Uterus (tissue), 4 donors: ENCODE data around the gene MXD4. TPM values are rescaled to one million over a fixed set of nuclear protein-coding genes. Genes with fewer than 3 reads are reported as not detected.

Experiments
- DNase-seq, 2 donors: peaks; one replicate each; pipeline ENCODE4 v3.0.0-alpha.2; 2019 to 2020
- H3K27ac ChIP-seq, 2 donors: fragments of 200-600 bp; sonication (generic); 1 replicate in 1 of 2; 2 replicates in 1 of 2; pipeline ENCODE4 v1.5.1; 2016 to 2018
- H3K27me3 ChIP-seq, 2 donors: fragments of 200-600 bp; sonication (generic); one replicate each; pipeline ENCODE4 v1.5.1; 2018 to 2019; ENCODE audit warnings: control low read depth in 1 of 2
- H3K36me3 ChIP-seq, 2 donors: fragments of 200-600 bp; sonication (generic); one replicate each; pipeline ENCODE4 v1.5.1; 2019; ENCODE audit warnings: control low read depth in 1 of 2
- H3K4me1 ChIP-seq, 2 donors: fragments of 200-600 bp; sonication (generic); one replicate each; pipeline ENCODE4 v1.5.1; 2018 to 2019; ENCODE audit warnings: control low read depth in 1 of 2
- H3K4me3 ChIP-seq, 2 donors: fragments of 200-600 bp; sonication (generic); 1 replicate in 1 of 2; 2 replicates in 1 of 2; pipeline ENCODE4 v1.5.1; 2018 to 2019; ENCODE audit warnings: mild to moderate bottlenecking in 1 of 2
- H3K9me3 ChIP-seq, 2 donors: fragments of 200-600 bp; sonication (generic); one replicate each; pipeline ENCODE4 v1.5.1; 2019; ENCODE audit warnings: control low read depth in 1 of 2
- CTCF ChIP-seq, 4 experiments: fragments of 200-600 bp in 2 of 4; fragments of 450-650 bp in 2 of 4; sonication (generic) in 2 of 4; IDR thresholded peaks; one replicate each; pipeline ENCODE4 v1.5.1; 2016 to 2019; ENCODE audit warnings: antibody characterized with exemption in 4 of 4, mild to moderate bottlenecking in 2 of 4, moderate library complexity in 1 of 4
- POLR2A ChIP-seq, 2 donors: fragments of 450-650 bp; IDR thresholded peaks; one replicate each; pipeline ENCODE4 v1.6.1; 2016; ENCODE audit warnings: antibody characterized with exemption in 2 of 2, mild to moderate bottlenecking in 1 of 2, moderate library complexity in 1 of 2
- intact Hi-C: fragments of 100-400 bp; cut with DNase I; formaldehyde crosslinking; loops from one replicate; pipeline ENCODE4 v1.15.1; 2023; ENCODE audit warnings: low total_unique reads
- total RNA-seq, 4 donors: library from RNA; depleted of rRNA in 3 of 4; stranded (reverse); fragments of >200 nt in 3 of 4; gene quantifications; one replicate each; pipeline versions ENCODE4 v1.1.0 to v1.2.4, GENCODE V29; 2014 to 2023
- donor health status: DM: yes; HTN: yes; CAD: no.

Gene MXD4
- total RNA-seq, 4 donors from 2014 or later = 15.4 to 53.1 (median 31.8) TPM

GRCh38 chr4:2300431-2301224, 38.7 kb upstream of the MXD4 start:
- Histone ChIP-seq H3K4me1 (no peaks in the 10 kb centered on the region), H3K27me3 (no peaks in the 10 kb centered on the region), H3K4me3 (no peak overlapping the region), H3K36me3 (no peaks in the 10 kb centered on the region), H3K9me3 (no peaks in the 10 kb centered on the region), H3K27ac (no peak overlapping the region)
- intact Hi-C loops = no loop called here
- TF ChIP-seq CTCF (IDR thresholded peaks at IDR 0.05) = no peak
- TF ChIP-seq POLR2A (IDR thresholded peaks at IDR 0.05) = no peak
- no peak for DNase-seq

GRCh38 chr4:2299794-2300193, 37.9 kb upstream of the MXD4 start:
- Histone ChIP-seq H3K9me3 (no peaks in the 10 kb centered on the region), H3K27me3 (no peaks in the 10 kb centered on the region), H3K4me1 (no peaks in the 10 kb centered on the region), H3K27ac (no peak overlapping the region), H3K4me3 (no peak overlapping the region), H3K36me3 (no peaks in the 10 kb centered on the region)
- no peak for DNase-seq
- TF ChIP-seq POLR2A (IDR thresholded peaks at IDR 0.05) (no peak), CTCF (IDR thresholded peaks at IDR 0.05) (no peak)
- intact Hi-C loops = no loop called here

GRCh38 chr4:2298532-2298991, 36.7 kb upstream of the MXD4 start:
- intact Hi-C loops = no loop called here
- Histone ChIP-seq H3K27ac (no peak overlapping the region), H3K27me3 (no peaks in the 10 kb centered on the region), H3K4me3 (no peak overlapping the region), H3K36me3 (no peaks in the 10 kb centered on the region), H3K9me3 (no peaks in the 10 kb centered on the region), H3K4me1 (no peaks in the 10 kb centered on the region)
- TF ChIP-seq POLR2A (IDR thresholded peaks at IDR 0.05) = no peak
- TF ChIP-seq CTCF (IDR thresholded peaks at IDR 0.05) = no peak
- no peak for DNase-seq

DNA sequence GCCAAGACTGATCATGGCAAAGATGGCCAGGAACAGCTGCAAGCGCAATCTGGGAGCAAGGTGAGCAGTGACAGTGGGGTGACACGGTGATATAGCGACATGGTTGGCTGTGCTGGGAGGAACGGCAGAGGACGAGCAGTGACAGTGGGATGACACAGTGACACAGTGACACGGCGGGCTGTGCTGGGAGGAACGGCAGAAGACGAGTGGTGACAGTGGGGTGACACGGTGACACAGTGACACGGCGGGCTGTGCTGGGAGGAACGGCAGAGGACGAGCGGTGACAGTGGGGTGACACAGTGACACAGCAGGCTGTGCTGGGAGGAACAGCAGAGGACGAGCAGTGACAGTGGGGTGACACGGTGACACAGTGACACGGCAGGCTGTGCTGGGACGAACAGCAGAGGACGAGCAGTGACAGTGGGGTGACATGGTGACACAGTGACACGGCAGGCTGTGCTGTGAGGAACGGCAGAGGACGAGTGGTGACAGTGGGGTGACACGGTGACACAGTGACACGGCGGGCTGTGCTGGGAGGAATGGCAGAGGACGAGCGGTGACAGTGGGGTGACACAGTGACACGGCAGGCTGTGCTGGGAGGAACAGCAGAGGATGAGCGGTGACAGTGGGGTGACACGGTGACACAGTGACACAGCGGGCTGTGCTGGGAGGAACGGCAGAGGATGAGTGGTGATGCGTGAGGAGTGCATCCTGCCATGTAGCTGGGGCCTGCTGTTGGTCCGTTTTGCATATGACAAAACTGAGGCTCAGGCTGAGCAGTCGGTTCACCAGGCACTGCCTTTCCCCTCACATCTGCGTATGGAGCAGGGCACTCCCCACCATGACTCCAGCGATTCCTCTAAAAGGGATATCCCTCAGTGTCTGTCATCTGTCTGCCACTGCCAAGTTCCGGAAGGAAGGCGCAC, 36.0 kb upstream of the MXD4 start:
- no peak for DNase-seq
- TF ChIP-seq POLR2A (IDR thresholded peaks at IDR 0.05) (no peak), CTCF (IDR thresholded peaks at IDR 0.05) (no peak)
- no peaks in the 10 kb centered on the region for H3K36me3 ChIP-seq
- no peaks in the 10 kb centered on the region for H3K27me3 ChIP-seq
- H3K27ac ChIP-seq = no peak overlapping the region
- intact Hi-C loops = no loop called here
- H3K9me3 ChIP-seq = no peaks in the 10 kb centered on the region
- no peaks in the 10 kb centered on the region for H3K4me1 ChIP-seq
- no peak overlapping the region for H3K4me3 ChIP-seq
